ENCODE measurements around the gene SECTM1. TPM values are rescaled to one million over a fixed set of nuclear protein-coding genes. Genes with fewer than 3 reads are reported as not detected.
A peak's percentile ranks its signal among the peaks of the same experiment; 100 is the strongest.

The SECTM1 gene
- total and polyA plus RNA-seq, 9 of the 15 experiments (the other 6 are each of a cell fraction or from before 2014, with no cell fraction given) = 0.11 to 0.46 (median 0.18) TPM; not detected in 6

DNA sequence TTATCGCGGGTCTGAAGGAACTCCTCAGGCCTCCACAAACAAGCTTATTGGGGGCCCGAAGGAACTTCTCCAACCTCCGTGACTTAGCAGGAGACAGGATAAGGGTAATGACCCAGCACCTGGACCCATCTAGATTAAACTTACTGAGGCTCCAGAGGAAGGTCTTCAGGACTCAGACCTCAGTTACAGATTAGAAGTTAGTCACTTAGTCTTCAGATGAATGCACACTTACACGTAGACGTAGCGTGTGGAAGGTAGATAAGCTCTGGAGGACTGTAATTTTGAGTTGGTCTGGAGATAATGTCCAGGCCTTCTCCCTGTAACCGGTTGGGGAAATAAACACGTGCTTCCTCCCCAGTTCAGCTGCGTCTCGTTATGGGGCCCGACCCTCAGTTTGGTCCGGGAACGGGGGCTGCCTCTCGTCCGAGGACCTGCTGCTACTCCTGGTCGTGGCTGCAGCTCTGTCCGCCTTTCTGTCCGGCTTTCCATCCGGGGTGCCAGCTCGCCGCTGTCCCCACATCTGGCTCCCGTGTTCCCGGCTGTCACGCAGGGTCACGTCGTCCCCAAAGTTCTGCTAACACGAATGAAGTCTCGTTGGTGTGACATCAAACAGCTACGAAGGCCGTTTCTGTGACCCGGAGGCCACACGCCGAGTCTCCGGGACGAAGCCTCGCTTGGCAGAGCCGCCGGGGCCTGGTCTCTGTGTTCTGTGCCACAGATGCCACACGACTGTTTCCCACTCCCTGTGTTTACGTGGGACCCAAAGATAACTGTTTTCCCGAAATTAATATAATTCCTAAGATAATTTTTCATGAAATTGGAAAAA, 11.8 kb upstream of the SECTM1 start:
- intact Hi-C loops (cut with micrococcal nuclease) = loop anchor here (10.0 kb wide), 1 partner anchor 311 kb away; the partner anchor contains the start of genes DCXR and RAC3
- no peak overlapping the region for H3K4me3 ChIP-seq
- in situ Hi-C loops (cut with MboI) = no loop called here
- H3K9me3 ChIP-seq (replicated peaks; ENCODE audit: control insufficient read depth, insufficient read depth, low read depth, low read length) = peaks cover 4% of the 10 kb centered on the region
- BruUV-seq (replicated peaks) = no TSS peak
- H3K4me2 ChIP-seq (ENCODE audit: insufficient read depth, low read length) = peak overlapping the region; percentile 57
- H2AFZ ChIP-seq (ENCODE audit: low read depth, low read length) = peak overlapping the region; percentile 86
- ChIA-PET CTCF (ENCODE audit: low intra/inter-chr PET ratio) (no interaction called here), POLR2A (interaction anchor here (0.7 to 2.0 kb wide), 14 partner anchors 9 to 133 kb away, joined by 3 to 8 read pairs (median 4); partner anchors contain the start of gene CCDC57)
- ATAC-seq (peak; percentile 89), FAIRE-seq (peak; percentile 99), DNase-seq (ENCODE audit: extremely low read depth in 1 of 4, low spot score in 3 of 4) (peak; percentile 51 to 96 (median 70))
- no peaks in the 10 kb centered on the region for H3K9me1 ChIP-seq (ENCODE audit: control insufficient read depth, insufficient read depth, low read length)
- H3K27me3 ChIP-seq (ENCODE audit: control insufficient read depth in 2 of 2, insufficient read depth in 2 of 2, low read length in 2 of 2) = no peaks in the 10 kb centered on the region
- no peaks in the 10 kb centered on the region for H3K36me3 ChIP-seq (ENCODE audit: control insufficient read depth, insufficient read depth, low read length)
- H4K20me1 ChIP-seq (replicated peaks; ENCODE audit: control insufficient read depth, insufficient read depth, low read length) = no peaks in the 10 kb centered on the region
- peak overlapping the region; percentile 98 for H3K27ac ChIP-seq (ENCODE audit: extremely low read depth, low read depth, low read length)
- WGBS (ENCODE audit: insufficient coverage, low coverage, missing lambda C conversion rate) = 20% methylated on average over 41 of the region's 42 CpGs
- no peaks in the 10 kb centered on the region for H3K79me2 ChIP-seq (ENCODE audit: control insufficient read depth, insufficient read depth, low read length)
- peaks cover 44 to 74% of the 10 kb centered on the region in 2 experiments for H3K4me1 ChIP-seq (replicated peaks in 1 of 2; ENCODE audit: control insufficient read depth in 2 of 2, insufficient read depth in 2 of 2, low read length in 2 of 2)
- H3K9ac ChIP-seq (ENCODE audit: insufficient read depth in 1 of 2, low read depth in 2 of 2, low read length in 2 of 2) = peak overlapping the region; percentile 81 to 89
- TF ChIP-seq WHSC1 (IDR thresholded peaks at IDR 0.05; ENCODE audit: low read length) (no peak), ATF7 (IDR thresholded peaks at IDR 0.05) (peak; percentile 72), SMAD1 (IDR thresholded peaks at IDR 0.05; ENCODE audit: low read depth, low read length, partially characterized antibody) (peak; percentile 50), GATA2 (CRISPR knock-in tag; IDR thresholded peaks at IDR 0.05) (peak; percentile 94), CEBPB (tag; IDR thresholded peaks at IDR 0.05) (no peak), ZNF24 (IDR thresholded peaks at IDR 0.05) (peak; percentile 37; the same call in 1 of the 2 replicates), ZNF12 (CRISPR knock-in tag; IDR thresholded peaks at IDR 0.05) (no peak), ZNF778 (CRISPR knock-in tag; IDR thresholded peaks at IDR 0.05) (no peak), ZNF764 (CRISPR knock-in tag; IDR thresholded peaks at IDR 0.05; ENCODE audit: low read depth) (no peak), POLR2B (IDR thresholded peaks at IDR 0.05; ENCODE audit: low read depth, partially characterized antibody) (no peak), HSF4 (CRISPR knock-in tag; IDR thresholded peaks at IDR 0.05; ENCODE audit: borderline replicate concordance) (peak; percentile 88; the same call in 1 of the 2 replicates), PURB (CRISPR knock-in tag; IDR thresholded peaks at IDR 0.05; ENCODE audit: low read depth) (no peak), DPF2 (IDR thresholded peaks at IDR 0.05) (peak; percentile 98), XRCC4 (IDR thresholded peaks at IDR 0.05; ENCODE audit: extremely low read depth, insufficient read depth, insufficient read length) (no peak)
- TF ChIP-seq, protein P1, sequence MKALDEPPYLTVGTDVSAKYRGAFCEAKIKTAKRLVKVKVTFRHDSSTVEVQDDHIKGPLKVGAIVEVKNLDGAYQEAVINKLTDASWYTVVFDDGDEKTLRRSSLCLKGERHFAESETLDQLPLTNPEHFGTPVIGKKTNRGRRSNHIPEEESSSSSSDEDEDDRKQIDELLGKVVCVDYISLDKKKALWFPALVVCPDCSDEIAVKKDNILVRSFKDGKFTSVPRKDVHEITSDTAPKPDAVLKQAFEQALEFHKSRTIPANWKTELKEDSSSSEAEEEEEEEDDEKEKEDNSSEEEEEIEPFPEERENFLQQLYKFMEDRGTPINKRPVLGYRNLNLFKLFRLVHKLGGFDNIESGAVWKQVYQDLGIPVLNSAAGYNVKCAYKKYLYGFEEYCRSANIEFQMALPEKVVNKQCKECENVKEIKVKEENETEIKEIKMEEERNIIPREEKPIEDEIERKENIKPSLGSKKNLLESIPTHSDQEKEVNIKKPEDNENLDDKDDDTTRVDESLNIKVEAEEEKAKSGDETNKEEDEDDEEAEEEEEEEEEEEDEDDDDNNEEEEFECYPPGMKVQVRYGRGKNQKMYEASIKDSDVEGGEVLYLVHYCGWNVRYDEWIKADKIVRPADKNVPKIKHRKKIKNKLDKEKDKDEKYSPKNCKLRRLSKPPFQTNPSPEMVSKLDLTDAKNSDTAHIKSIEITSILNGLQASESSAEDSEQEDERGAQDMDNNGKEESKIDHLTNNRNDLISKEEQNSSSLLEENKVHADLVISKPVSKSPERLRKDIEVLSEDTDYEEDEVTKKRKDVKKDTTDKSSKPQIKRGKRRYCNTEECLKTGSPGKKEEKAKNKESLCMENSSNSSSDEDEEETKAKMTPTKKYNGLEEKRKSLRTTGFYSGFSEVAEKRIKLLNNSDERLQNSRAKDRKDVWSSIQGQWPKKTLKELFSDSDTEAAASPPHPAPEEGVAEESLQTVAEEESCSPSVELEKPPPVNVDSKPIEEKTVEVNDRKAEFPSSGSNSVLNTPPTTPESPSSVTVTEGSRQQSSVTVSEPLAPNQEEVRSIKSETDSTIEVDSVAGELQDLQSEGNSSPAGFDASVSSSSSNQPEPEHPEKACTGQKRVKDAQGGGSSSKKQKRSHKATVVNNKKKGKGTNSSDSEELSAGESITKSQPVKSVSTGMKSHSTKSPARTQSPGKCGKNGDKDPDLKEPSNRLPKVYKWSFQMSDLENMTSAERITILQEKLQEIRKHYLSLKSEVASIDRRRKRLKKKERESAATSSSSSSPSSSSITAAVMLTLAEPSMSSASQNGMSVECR (CRISPR knock-in tag; IDR thresholded peaks at IDR 0.05) = peak; percentile 36; the same call in 1 of the 2 replicates
- TF ChIP-seq, protein P2, sequence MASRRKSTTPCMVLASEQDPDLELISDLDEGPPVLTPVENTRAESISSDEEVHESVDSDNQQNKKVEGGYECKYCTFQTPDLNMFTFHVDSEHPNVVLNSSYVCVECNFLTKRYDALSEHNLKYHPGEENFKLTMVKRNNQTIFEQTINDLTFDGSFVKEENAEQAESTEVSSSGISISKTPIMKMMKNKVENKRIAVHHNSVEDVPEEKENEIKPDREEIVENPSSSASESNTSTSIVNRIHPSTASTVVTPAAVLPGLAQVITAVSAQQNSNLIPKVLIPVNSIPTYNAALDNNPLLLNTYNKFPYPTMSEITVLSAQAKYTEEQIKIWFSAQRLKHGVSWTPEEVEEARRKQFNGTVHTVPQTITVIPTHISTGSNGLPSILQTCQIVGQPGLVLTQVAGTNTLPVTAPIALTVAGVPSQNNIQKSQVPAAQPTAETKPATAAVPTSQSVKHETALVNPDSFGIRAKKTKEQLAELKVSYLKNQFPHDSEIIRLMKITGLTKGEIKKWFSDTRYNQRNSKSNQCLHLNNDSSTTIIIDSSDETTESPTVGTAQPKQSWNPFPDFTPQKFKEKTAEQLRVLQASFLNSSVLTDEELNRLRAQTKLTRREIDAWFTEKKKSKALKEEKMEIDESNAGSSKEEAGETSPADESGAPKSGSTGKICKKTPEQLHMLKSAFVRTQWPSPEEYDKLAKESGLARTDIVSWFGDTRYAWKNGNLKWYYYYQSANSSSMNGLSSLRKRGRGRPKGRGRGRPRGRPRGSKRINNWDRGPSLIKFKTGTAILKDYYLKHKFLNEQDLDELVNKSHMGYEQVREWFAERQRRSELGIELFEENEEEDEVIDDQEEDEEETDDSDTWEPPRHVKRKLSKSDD (conservative IDR thresholded peaks at IDR 0.05; ENCODE audit: low read length) = no peak
